ENCODE results near the gene CACNA1E. TPM values are rescaled to one million over a fixed set of nuclear protein-coding genes. Genes with fewer than 3 reads are reported as not detected.

Gene CACNA1E
- total RNA-seq, 1 donor from 2014 or later, result 0.08 TPM

- Histone ChIP-seq H3K4me3 (ENCODE audit: low read depth, low read length) (no peak overlapping the region), H3K36me3 (ENCODE audit: control insufficient read depth, insufficient read depth, low read length) (no peaks in the 10 kb centered on the region), H3K27me3 (ENCODE audit: control insufficient read depth, insufficient read depth, low read length) (no peaks in the 10 kb centered on the region)
- TF ChIP-seq, protein P1, sequence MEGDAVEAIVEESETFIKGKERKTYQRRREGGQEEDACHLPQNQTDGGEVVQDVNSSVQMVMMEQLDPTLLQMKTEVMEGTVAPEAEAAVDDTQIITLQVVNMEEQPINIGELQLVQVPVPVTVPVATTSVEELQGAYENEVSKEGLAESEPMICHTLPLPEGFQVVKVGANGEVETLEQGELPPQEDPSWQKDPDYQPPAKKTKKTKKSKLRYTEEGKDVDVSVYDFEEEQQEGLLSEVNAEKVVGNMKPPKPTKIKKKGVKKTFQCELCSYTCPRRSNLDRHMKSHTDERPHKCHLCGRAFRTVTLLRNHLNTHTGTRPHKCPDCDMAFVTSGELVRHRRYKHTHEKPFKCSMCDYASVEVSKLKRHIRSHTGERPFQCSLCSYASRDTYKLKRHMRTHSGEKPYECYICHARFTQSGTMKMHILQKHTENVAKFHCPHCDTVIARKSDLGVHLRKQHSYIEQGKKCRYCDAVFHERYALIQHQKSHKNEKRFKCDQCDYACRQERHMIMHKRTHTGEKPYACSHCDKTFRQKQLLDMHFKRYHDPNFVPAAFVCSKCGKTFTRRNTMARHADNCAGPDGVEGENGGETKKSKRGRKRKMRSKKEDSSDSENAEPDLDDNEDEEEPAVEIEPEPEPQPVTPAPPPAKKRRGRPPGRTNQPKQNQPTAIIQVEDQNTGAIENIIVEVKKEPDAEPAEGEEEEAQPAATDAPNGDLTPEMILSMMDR (IDR thresholded peaks at IDR 0.05; ENCODE audit: insufficient read depth, low read length, poor library complexity, severe bottlenecking), result no peak
- no peak for DNase-seq (ENCODE audit: low read depth)
Measured at GRCh38 chr1:181499825-181500224, 16.5 kb downstream of the CACNA1E start.

DNA sequence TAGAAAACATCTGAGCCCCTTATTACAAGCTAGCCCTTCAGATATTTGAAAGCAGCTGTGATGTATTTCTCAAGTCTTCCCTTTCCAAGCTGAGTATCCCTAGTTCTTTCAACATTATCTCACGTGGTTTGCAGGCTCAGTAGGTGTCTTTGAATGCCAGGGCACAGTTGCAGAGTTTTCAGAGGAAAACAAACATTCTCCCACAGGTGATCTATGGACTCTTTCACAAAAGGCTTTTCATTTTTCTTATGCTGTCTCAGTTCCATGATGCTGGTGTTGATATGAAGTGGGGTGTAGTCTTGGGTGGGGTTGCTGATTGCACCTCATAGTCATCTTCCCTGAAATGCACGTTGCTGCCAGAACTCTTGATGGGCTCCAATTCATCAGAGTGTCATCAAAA lies 17.3 kb downstream of the CACNA1E start:
- Histone ChIP-seq H3K4me3 (ENCODE audit: low read depth, low read length) (no peak overlapping the region), H3K27me3 (ENCODE audit: control insufficient read depth, insufficient read depth, low read length) (no peaks in the 10 kb centered on the region), H3K36me3 (ENCODE audit: control insufficient read depth, insufficient read depth, low read length) (no peaks in the 10 kb centered on the region)
- TF ChIP-seq, protein P1 (IDR thresholded peaks at IDR 0.05; ENCODE audit: insufficient read depth, low read length, poor library complexity, severe bottlenecking), result no peak
- no peak for DNase-seq (ENCODE audit: low read depth)

GRCh38 chr1:181501612-181502011 lies 18.3 kb downstream of the CACNA1E start:
- TF ChIP-seq, protein P1 (IDR thresholded peaks at IDR 0.05; ENCODE audit: insufficient read depth, low read length, poor library complexity, severe bottlenecking), result no peak
- Histone ChIP-seq H3K36me3 (ENCODE audit: control insufficient read depth, insufficient read depth, low read length) (no peaks in the 10 kb centered on the region), H3K27me3 (ENCODE audit: control insufficient read depth, insufficient read depth, low read length) (no peaks in the 10 kb centered on the region), H3K4me3 (ENCODE audit: low read depth, low read length) (no peak overlapping the region)
- DNase-seq (ENCODE audit: low read depth), result no peak

DNA sequence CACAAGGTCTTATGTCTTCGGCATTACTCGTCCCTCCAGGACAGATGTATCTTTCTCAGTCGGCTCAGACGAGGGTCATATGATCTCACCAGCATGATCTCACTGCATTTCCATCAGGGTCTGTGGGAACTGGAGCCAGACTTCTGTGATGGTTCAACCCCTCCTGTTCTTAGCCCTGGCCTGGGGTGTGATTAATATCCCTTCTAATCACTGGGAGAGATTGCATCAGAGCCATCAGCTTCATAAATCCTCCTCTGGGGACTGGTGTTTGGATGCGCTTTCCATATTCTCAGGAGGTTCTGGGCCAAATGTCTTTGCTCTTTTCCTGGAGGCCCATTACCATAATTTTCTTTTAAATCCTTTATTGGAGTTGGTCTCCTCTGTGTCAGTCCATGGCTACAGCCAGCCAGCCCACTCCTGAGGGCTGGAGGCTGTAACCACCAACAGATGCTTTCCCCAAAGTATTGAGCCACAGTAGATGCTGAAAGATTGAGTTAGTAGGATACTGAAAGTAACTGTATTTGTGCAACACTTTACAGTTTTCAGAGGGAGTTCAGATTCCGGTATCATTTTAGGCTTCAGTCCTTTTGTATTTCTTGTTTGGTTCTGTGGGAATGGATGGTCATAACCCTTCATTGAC lies 20.0 kb downstream of the CACNA1E start:
- TF ChIP-seq, protein P1 (IDR thresholded peaks at IDR 0.05; ENCODE audit: insufficient read depth, low read length, poor library complexity, severe bottlenecking), result no peak
- Histone ChIP-seq H3K27me3 (ENCODE audit: control insufficient read depth, insufficient read depth, low read length) (no peaks in the 10 kb centered on the region), H3K36me3 (ENCODE audit: control insufficient read depth, insufficient read depth, low read length) (no peaks in the 10 kb centered on the region), H3K4me3 (ENCODE audit: low read depth, low read length) (no peak overlapping the region)
- no peak for DNase-seq (ENCODE audit: low read depth)

DNA sequence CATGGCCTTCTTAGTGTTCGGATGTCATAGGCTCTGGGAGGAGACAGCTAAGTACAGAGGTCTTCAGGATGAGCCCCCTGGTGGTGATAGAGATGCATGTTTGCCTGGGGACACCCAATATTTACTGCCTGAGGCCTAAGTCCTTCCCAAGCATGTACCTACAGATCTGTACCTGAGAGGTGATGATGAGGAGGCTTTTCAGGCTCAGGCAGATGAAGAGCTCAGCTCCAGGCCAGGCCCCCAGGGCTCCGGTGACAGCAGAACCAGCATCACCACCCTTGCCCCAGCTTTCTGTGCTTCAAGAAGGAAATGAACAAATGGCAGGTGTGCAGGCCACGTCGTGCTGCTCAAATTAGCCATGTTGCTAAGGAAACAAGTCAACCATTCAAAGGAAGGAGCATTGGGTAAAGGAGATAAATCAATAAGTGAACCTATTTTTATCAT lies 21.1 kb downstream of the CACNA1E start:
- H3K27me3 ChIP-seq (ENCODE audit: control insufficient read depth, insufficient read depth, low read length), result no peaks in the 10 kb centered on the region
- no peak for DNase-seq (ENCODE audit: low read depth)
- H3K4me3 ChIP-seq (ENCODE audit: low read depth, low read length), result no peak overlapping the region
- no peaks in the 10 kb centered on the region for H3K36me3 ChIP-seq (ENCODE audit: control insufficient read depth, insufficient read depth, low read length)
- TF ChIP-seq, protein P1 (IDR thresholded peaks at IDR 0.05; ENCODE audit: insufficient read depth, low read length, poor library complexity, severe bottlenecking), result no peak
